NCI-H524 (cell line): Measurements from ENCODE around the gene ZFPM1.
"Not testable (repeated sequence)": the region's sequence is repeated elsewhere in the genome, so short reads cannot be mapped to it uniquely, and the experiment has no call there.

Experiments used
- DNase-seq, 2 experiments: peaks; one replicate each; lab custom pipeline; 2025; lab: John Stamatoyannopoulos, UW

Gene ZFPM1

DNA sequence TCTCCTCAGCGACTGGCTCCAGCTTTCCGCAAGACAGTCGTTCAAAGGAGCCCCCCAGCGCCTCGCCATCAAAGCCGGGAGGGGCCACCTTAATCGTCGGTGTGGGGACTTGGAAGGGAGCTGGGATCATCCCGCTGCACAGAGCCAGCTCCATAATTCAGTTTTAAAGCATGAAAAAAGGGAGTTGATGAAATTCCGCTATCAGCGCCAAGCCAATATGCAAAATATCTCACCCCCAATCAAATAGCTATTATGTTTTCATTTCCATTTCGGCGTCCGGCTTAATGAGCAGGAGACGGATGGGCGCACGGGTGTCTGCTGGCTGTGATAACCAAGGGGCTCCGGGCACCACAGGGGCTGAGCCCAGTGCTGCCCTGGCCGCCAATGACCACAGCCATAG lies 27.7 kb downstream of the ZFPM1 start:
- no peak for DNase-seq

DNA sequence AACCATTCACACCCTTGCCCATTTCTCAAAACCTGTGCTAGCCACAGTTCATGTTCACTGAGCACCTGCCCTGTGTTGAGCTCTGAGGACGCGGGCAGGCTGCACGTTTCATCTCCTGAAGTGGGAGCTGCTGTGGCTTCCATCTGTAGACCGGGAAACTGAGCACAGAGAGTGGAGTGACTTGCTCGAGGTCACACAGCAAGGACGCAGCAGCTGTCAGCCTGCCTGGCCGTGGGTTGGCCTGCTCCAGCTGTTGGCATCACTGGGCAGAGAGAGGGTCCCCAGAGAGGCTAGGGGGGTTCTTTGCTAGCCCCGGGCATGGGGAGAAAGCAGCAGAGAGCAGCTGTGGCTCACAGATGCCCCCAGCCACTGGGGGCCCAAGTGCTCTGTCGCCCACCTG lies 28.8 kb downstream of the ZFPM1 start:
- no peak for DNase-seq

DNA sequence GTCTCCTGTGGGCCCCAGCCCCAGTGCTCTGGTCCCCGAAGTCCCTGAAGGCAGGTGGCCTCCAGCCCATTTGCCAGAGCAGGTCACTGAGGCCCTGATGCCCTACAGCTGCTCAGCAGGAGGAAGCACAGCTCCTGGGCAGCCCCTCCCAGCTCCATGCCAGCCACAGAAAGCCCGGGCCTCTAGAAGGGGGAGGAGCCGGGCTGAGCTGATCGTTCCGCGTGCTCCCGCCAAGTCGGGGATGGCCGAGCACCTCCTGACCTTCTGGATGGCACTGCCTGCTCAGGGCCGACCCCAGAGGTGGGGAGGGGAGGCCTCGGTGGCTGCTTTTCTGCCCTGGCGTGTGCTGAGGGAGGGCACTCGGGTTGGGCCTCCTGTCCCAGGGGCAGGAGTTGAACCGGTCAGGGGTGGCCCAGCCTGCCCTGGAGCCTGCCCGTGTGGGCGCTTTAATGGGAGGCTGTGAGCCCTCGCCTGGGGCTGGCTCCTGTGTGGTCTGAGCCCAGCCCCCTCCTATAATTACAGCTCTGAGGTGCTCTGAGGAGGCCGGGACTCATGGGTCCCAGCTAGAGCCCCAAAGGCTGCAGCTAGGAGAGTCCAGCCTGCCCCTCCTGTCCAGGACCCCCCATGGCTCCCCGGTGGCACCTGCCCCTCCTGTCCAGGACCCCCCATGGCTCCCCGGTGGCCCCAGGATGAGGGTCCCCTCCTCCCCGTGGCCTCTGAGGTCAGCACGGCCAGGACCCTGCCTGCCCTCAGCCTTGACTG lies 29.7 kb downstream of the ZFPM1 start:
- DNase-seq, result no peak

DNA sequence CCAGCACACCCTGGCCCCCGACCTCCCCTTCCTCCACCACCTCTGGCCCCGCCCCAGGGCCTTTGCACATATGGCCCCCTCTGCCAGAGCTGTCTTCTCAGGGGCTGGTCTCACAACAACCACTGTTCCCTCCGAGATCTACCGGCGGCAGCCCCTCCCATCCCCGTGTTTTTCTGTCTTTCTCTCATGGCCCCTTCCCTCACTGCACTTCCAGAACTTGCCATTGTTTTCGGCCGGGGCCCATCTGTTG lies 30.2 kb downstream of the ZFPM1 start:
- no peak for DNase-seq

DNA sequence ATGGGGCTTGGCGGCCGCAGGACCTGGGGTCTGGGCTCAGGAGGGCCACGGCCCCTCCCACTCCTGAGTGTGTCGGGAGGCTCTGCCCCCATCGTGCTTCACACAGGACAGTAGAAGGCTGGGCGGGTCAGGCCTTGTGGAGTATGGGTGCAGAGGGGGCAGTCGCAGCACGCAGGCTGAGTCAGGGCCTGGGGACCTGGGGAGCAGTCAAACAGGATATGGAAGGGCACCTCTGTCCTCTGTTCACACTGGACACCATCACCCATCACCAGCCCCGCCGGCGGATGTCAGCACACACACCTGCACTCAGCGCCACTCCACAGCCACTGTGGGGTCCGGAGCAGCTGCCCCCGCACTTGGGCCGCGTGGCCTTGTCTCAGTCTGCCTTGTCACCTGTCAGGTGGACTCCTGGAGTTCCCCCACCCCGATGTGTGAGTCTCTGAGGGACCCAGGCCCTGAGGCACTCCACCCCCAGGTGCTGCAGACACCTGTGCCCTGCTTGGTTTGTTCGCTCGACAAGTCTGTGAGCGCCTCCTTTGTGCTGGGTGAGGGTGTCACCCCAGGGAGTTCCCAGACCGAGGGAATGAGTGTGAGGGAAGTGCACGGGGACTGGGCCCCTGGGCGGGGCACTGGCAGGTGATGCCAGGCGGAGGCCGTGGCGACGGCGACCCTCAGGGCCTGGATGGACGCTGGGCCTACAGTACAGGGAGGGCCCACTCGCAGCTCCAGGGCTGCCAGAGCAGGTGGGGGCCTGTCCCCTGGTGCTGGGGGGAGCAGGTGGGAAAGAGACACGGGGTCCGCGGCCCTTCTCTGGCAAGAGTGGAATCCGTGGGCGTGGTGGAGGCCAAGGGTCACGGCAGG lies 31.7 kb downstream of the ZFPM1 start:
- DNase-seq, result no peak

DNA sequence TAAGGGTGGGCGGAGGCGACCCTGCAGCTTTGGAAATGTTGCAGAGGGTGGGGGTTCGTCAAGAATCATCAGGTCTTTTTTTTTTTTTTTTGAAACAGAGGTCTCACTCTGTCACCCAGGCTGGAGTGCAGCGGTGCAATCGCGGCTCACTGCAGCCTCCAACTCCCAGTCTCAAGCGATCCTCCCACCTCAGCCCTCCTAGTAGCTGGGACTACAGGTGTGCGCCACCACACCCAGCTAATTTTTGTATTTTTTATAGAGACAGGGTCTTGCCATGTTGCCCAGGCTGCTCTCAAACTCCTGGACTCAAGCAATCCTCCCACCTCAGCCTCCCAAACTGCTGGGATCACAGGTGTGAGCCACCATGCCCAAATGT lies 32.3 kb downstream of the ZFPM1 start:
- DNase-seq, result not testable (repeated sequence)

DNA sequence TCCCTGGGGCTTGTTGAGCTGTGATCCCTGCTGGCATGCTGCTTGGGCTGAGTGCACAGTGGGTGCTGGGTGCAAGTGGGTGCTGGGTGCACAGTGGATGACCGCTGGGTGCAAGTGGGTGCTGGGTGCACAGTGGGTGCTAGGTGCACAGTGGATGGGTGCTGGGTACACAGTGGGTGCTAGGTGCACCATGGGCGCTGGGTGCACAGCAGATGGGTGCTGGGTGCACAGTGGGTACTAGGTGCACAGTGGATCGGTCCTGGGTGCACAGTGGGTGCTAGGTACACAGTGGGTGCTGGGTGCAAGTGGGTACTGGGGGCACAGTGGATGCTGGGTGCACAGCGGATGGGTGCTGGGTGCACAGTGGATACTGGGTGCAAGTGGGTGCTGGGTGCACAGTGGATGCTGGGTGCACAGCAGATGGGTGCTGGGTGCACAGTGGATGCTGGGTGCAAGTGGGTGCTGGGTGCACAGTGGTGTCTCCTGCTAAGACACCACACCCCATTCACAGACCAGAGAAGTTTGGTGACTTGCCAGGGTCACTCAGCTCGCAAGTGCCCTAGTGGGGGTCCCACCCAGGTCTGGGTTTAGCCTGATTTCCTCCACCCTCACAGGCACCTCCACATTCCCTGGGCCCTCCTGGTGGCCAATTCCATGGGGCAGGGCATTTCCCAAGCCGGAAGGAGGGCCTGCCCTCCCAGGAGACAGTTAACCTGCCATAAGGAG lies 33.5 kb downstream of the ZFPM1 start:
- no peak for DNase-seq

DNA sequence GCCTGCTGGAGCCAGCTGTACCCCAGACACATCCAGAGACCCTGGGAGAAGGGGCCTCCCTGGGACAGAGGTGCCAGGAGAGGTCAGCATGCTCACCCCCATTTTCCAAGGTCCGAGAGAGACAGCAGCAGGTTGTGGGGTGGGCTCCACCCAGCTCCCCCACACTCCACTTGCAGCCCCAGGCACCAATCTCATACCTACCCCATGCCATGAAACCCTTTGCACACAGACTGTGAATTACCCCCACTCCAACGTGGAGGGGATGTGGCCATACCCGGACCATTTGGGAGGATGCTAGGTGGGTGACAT lies 34.0 kb downstream of the ZFPM1 start:
- DNase-seq, result no peak

DNA sequence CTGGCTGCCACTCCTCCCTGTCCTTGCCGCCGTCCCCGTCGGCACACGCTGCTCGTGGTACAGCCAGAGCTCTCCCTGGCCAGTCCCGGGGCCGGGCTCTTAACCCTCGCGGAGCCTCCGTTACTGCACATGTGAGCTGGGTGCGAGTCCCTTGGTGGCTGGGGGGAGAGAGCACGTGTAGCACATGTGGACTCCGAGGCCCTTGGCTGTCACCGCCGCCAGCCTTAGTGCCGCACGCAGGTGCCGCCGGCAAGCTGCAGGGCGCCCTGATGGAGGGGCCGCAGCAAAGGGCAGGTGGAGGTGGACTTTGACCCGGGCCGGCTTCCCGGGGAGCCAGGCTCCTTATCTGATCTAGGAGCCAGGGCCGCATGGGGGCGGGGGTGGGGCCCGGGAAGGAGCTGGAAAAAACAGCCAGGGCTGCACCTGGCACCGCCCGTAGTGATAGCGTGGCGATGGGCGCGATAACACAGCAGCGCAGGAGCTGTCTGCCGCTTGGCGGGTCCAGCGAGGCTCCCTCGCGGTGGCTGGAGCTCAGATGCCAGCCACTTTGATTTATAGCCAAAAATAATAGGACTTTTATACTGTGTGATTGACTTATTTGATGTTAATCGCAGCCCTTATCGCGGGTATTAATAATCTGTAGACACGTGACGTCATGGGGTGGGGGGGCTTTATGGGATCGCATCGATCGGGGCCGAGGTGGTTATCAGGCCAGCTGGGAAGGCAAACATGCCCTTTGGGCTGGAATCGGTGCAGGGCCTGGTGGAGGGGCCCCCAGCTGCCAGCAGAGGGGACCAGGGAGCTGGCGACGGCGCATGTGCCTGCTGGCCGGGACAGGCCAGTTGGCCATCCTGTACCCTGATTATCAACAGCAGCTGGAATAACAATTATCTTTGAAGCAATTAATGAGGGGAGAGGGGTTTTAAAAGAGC lies 35.1 kb downstream of the ZFPM1 start:
- DNase-seq, result no peak

DNA sequence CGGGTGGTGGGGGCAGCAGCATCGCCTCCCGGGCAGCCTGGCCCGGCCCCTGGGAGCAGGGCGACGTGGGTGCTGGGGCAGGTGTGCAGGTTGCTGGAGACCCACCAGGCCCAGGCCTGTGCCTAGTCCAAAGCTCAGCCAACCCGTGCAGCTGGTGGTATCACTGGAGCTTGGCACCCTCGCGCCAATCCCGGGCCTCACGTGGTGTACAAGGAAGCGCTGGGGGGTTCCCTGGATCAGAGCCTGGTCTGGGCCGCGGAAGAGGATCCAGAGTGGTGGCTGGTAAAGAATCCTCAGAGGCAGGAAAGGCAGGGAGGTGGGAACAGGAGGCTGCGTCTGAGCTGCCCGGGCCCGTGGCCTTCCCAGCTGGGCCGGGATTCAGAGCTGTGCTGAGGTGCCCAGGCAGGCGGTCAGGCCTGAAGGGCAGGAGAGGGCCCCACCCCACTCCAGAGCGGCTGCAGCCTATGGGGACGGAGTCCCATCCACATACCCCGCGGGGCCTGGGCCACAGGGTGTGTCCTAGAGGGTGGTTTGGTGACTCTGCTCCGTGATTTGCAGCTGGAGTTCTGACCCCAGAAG lies 36.2 kb downstream of the ZFPM1 start:
- no peak for DNase-seq

DNA sequence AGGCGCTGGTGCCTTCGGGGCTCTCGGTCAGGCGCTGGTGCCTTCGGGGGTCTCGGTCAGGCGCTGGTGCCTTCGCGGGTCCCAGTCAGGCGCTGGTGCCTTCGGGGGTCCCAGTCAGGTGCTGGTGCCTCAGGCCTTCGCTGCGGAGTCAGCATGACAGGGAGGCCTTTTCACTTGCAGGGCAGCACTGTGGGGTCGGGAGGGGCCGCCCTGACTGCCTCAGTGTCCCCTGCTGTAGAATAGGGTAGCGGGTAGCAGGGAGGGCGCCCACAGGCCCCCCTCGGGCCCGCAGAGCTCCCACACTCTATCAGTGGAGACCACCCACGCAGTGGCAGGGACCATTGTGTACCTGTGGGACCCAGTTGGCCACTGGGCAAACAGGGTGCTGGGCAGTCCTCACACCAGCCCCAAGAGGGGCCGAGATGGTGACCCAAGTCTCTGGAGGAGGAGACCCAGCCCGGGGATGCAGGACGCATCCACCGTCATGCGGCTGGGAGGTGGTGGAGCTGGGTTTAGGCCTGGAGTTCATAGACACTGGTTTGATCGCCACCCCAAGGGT lies 38.0 kb downstream of the ZFPM1 start:
- no peak for DNase-seq

DNA sequence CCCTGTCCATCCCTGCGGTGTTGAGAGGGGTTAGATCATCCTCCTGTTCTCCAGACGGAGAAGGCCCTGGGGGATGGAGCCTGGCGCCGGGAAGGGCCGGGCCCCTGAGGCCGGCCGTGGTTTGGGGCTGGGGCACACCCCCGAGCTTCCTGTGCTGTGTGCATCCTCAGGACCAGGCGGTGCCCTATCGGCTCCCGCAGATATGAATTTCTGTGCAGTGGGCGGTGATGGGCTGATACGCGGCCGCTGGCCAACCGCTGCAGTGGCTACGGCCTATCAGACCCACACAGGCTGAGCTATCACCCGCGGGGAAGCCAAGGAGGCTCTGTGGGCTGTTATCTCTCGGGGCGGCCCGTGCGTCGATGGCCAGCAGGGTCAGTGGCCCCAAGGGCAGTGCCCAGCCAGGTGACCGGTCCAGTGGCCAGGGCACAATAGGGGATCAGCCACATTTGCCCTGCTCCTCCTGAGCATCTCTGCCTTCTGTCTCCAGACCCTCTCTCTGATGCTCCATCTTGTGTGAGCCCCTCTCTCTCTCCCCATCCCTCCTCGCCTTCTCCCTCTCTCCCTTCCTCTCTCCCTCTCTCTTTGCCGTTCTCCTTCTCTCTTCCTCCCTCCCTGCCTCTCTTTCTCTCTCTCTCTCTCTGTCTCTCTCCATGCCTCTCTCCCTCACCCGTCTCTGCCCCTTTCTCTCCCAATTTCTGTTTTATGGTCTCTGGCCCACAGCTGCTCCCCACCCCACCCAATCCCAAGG lies 38.7 kb downstream of the ZFPM1 start:
- DNase-seq, result no peak

DNA sequence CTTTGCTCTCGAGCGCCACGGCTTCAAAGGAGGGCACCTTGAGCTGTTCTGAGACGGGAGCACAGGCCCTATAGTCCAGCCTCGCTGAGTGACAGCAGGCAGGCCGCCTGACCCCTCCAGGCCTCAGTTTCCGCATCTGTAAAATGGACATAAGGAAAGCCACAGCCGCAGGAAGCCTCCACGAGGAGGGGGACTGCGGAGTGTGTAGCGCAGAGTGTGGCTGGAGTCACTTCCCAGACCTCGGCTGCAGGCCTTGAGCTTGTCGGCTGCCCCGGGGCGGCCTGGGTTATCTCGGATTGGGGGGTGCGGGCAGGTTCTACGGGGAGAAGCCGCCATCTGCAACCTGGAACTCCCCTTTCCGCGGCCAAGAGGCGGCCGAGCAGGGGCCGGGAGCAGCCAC lies 40.8 kb downstream of the ZFPM1 start:
- DNase-seq, result no peak

DNA sequence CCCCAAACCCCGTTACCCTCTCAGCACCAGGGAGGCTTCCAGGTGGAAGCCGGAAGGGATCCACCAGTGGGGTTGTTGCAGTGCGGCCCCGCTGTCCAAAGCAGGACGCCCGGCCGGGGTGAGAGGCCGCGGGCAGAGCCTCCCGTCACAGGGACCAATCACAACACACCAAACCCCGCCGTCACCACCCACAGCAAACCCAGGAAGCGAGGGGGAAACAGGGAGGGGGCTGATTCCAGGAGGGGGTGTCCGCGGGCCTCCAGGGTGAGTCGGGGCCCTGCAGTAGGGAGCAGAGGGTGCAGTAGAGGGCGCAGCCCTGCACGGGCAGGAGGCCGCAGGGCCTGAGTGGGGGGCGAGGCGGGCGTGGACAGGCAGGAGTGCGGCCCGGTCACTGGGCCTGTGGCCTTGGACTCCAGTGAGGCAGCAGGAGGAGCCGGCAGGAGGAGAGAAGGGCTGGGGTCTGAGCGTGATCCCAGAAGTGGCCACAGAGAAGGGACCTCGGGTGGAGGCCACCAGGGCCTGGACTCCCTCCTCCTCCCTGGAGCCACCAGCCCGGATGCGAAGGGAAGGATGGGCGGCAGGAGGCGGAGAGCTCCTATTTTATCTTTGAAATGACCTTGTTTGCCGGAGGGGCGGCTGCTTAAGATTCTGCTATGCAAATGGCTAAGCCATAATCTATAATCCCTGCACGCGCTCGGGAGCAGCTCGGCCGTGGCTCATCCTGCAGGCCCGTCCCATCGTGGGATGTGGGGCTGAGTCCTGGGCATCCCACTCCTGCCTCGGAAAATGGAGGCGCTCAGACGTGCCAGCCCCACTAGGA lies 41.5 kb downstream of the ZFPM1 start:
- no peak for DNase-seq

DNA sequence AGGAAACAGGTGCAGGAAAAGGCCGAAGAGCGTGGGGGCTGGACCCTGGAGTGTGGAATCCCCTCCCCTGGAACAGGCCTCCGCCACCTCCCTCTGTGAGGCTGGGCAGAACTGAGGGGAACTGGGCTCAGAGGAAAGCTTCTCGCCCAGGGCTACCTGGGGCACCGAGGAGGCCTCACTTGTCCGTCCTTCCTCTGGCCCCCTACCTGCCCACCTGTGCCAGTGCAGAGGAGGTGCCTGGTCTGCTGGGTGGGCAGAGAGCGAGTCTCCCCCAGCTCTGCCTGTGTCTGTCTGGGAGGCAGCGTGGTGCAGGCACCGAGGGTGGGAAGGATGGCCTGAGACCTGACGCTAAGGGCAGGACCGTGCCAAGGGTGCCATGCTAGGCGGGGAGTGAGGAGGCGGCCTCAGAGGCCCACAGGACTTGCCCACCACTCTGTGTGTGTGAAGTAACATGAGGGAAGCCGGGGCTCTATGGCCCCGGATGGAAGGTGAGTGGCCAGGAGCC lies 42.2 kb downstream of the ZFPM1 start:
- no peak for DNase-seq

DNA sequence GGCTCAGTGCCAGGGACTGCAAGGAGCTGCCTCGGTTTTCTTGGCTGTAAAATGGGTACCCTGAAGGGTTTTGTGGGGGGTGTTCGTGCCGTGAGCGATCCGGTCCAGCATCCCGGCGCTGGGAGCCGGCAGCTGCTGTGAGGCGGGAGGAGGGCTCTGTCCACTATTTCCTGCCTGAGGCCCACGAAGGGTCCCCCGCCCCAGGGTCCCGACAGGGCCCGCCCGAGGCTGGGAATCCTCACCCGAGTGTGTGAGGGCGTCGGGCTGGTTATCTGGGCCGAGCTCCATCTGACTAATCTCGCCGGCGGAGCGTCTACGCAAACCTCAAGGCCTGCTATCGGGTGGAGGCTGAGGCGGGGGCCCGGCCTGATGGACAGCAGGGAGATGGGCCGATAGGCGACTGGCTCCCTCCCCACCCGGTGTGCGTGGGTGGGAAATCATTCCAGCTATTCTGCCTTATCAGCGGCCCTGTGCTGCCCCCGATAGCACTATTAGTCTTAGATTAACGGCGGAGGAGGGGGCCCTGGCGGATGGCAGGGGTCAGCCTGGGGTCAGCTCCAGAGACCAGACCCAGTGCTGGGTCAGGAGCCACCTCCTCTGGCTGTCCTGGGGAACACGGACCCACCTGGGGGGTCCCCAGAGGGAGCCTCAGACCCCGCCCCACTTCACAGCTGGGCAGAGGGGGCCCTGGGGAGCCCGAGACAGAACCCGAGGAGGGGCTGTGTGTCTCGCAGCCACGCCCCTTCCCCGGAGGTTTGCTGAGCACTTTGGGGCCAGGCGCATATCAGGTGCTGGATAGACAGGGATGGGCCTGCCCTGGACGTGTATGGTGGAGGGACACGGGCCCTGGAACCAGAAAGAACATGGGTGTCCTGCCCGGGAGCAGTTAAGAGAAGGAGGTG lies 44.7 kb downstream of the ZFPM1 start:
- DNase-seq, result no peak

DNA sequence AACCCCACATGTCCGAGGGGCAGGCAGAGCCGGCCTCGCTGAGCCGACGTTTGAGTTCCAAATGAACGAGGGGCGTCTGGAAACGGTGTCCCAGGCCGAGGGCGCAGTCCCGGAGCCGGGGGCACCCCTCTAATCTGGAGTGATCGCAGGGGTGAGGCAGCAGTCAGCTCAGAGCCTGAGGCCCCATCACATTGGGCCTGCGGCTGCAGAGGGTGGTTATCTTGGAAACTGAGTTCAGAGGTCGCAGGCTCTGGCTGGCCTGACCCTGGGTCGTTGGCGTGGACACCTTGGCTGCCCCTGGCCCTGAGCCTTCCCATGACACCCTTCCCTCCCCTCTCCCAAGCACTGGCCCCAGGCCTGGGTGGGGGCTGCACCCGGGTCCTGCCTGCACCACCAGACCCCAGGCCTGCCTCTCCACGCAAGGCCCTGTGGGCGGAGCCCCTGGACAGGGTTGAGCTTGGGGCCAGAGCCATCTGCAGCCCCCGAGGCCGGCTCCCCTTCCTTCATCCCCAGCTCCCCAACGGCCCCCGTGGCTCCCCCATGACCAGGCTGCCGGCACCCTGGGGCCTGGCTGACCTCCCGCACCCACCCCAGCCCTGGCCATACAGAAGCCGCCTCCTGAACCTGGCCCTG lies 45.6 kb downstream of the ZFPM1 start:
- no peak for DNase-seq

DNA sequence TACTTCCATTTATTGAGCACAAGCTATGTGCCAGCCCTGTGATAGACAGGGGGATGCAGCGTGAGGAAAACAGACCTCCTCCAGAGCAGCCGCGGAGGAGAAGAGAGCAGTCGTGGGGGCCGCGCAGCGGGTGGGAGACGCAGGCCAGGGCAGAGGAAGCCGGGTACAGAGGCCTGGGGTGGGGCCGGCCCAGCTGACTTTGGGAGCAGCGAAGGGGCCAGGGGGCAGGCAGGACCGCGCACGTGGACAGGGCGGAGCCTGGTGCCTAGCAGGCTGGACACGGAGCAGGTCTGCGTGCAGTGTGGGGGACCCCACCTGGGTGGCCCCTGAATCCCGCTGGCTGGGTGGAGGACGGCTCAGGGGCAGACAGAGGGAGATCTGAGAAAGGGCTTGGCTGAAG lies 46.2 kb downstream of the ZFPM1 start:
- no peak for DNase-seq
